GM03348 (cell line): ENCODE data around the gene CHRNA3.
A peak's percentile ranks its signal among the peaks of the same experiment; 100 is the strongest.
"Not testable (repeated sequence)": the region's sequence is repeated elsewhere in the genome, so short reads cannot be mapped to it uniquely, and the experiment has no call there.

ENCODE experiments used
- DNase-seq: peaks from one replicate; pipeline ENCODE4 v3.0.0; 2012; ENCODE audit warnings: low spot score

Gene CHRNA3

GRCh38 chr15:78617516-78617915, 3.3 kb downstream of the CHRNA3 start:
- DNase-seq: no peak

- no peak for DNase-seq
Observed at GRCh38 chr15:78617076-78617475, 3.7 kb downstream of the CHRNA3 start.

GRCh38 chr15:78616506-78616905, 4.3 kb downstream of the CHRNA3 start:
- no peak for DNase-seq

GRCh38 chr15:78615151-78615589, 5.6 kb downstream of the CHRNA3 start:
- DNase-seq: no peak

- DNase-seq: no peak
Observed at GRCh38 chr15:78614021-78614420, 6.8 kb downstream of the CHRNA3 start.

GRCh38 chr15:78609551-78609950, 11.2 kb downstream of the CHRNA3 start:
- DNase-seq: not testable (repeated sequence)

- DNase-seq: no peak
Observed at GRCh38 chr15:78605680-78606079, 15.1 kb downstream of the CHRNA3 start.

- DNase-seq: no peak
Observed at GRCh38 chr15:78605201-78605600, 15.6 kb downstream of the CHRNA3 start.

GRCh38 chr15:78604420-78604819, 16.4 kb downstream of the CHRNA3 start:
- DNase-seq: no peak

- DNase-seq: no peak
Observed at GRCh38 chr15:78603467-78603866, 17.3 kb downstream of the CHRNA3 start.

- no peak for DNase-seq
Observed at GRCh38 chr15:78599189-78599588, 21.6 kb downstream of the CHRNA3 start.

- DNase-seq: no peak
Observed at GRCh38 chr15:78598348-78598747, 22.4 kb downstream of the CHRNA3 start.

- DNase-seq: no peak
Observed at GRCh38 chr15:78597583-78597982, 23.2 kb downstream of the CHRNA3 start.

- no peak for DNase-seq
Observed at GRCh38 chr15:78574944-78575343, 45.9 kb downstream of the CHRNA3 start.

- no peak for DNase-seq
Observed at GRCh38 chr15:78573416-78573815, 47.4 kb downstream of the CHRNA3 start.

GRCh38 chr15:78571382-78571781, 49.4 kb downstream of the CHRNA3 start:
- DNase-seq: no peak

- DNase-seq: no peak
Observed at GRCh38 chr15:78570710-78571109, 50.1 kb downstream of the CHRNA3 start.

GRCh38 chr15:78567531-78567930, 53.3 kb downstream of the CHRNA3 start:
- no peak for DNase-seq

GRCh38 chr15:78565951-78566774, 54.6 kb downstream of the CHRNA3 start:
- peak; percentile 33 for DNase-seq

- DNase-seq: peak; percentile 89
Observed at GRCh38 chr15:78565097-78565950, 55.5 kb downstream of the CHRNA3 start, which contains the start of gene CHRNA5. Gene CHRNA5 (plus strand): TSS chr15:78565520. CDS start chr15:78565720, 200 bp downstream.

GRCh38 chr15:78564743-78565096, 56.1 kb downstream of the CHRNA3 start:
- no peak for DNase-seq

- no peak for DNase-seq
Observed at GRCh38 chr15:78563092-78563491, 57.7 kb downstream of the CHRNA3 start.

- DNase-seq: no peak
Observed at GRCh38 chr15:78561490-78561889, 59.3 kb downstream of the CHRNA3 start.
